Prostate gland (tissue), 2 donors: ENCODE measurements around the gene RTP5. TPM values are rescaled to one million over a fixed set of nuclear protein-coding genes. Genes with fewer than 3 reads are reported as not detected.
"Not testable (repeated sequence)": the region's sequence is repeated elsewhere in the genome, so short reads cannot be mapped to it uniquely, and the experiment has no call there.

Experiments
- DNase-seq: peaks from one replicate; pipeline ENCODE4 v3.0.0-alpha.2; 2019; ENCODE audit warnings: low spot score
- H3K27ac ChIP-seq, 2 donors: fragments of 200-600 bp; sonication (generic); 2 replicates each; pipeline ENCODE4 v1.5.1; 2017 to 2019
- H3K27me3 ChIP-seq: fragments of 200-600 bp; sonication (generic); replicated peaks from 2 replicates; pipeline ENCODE4 v1.5.1; 2019; ENCODE audit not compliant: insufficient read depth
- H3K36me3 ChIP-seq, 2 donors: fragments of 200-600 bp; sonication (generic); 1 replicate in 1 of 2; 2 replicates in 1 of 2; pipeline versions ENCODE4 v1.5.1 to v1.8.1; 2017 to 2019
- H3K4me1 ChIP-seq: fragments of 200-600 bp; sonication (generic); replicated peaks from 2 replicates; pipeline ENCODE4 v1.5.1; 2019
- H3K4me3 ChIP-seq, 2 donors: fragments of 200-600 bp; sonication (generic); 2 replicates each; pipeline ENCODE4 v1.5.1; 2017 to 2019
- H3K9me3 ChIP-seq: fragments of 200-600 bp; sonication (generic); 2 replicates; pipeline ENCODE4 v1.5.1; 2017
- POLR2A ChIP-seq: fragments of 450-650 bp; IDR thresholded peaks from one replicate; pipeline ENCODE4 v1.6.1; 2016; ENCODE audit warnings: antibody characterized with exemption, mild to moderate bottlenecking
- POLR2AphosphoS5 ChIP-seq: sonication (generic); formaldehyde crosslinking; IDR thresholded peaks from one replicate; pipeline ENCODE4 v1.6.1; 2017; ENCODE audit warnings: antibody characterized with exemption
- WGBS: methylation state at CpG from one replicate; pipeline ENCODE4 v1.1.5; 2018; 5-methylcytosine and 5-hydroxymethylcytosine counted together
- intact Hi-C: fragments of 100-400 bp; cut with DNase I; formaldehyde crosslinking; loops from one replicate; pipeline ENCODE4 v1.14.2; 2022
- total RNA-seq, 2 donors: library from RNA; depleted of rRNA; stranded (reverse); fragments of >200 nt; gene quantifications; one replicate each; pipeline ENCODE4 v1.1.0, GENCODE V29; 2016
- TF ChIP-seq, protein P1 (sequence below), 4 experiments: fragments of 200-600 bp in 2 of 4; fragments of 450-650 bp in 2 of 4; sonication (generic) in 2 of 4; IDR thresholded peaks; 1 replicate in 3 of 4; 2 replicates in 1 of 4; pipeline ENCODE4 v1.5.1; 2016 to 2019; ENCODE audit warnings: antibody characterized with exemption in 4 of 4, mild to moderate bottlenecking in 2 of 4, moderate library complexity in 2 of 4

The RTP5 gene
- total RNA-seq, result under 1 TPM; 0.14 to 0.28 TPM

DNA sequence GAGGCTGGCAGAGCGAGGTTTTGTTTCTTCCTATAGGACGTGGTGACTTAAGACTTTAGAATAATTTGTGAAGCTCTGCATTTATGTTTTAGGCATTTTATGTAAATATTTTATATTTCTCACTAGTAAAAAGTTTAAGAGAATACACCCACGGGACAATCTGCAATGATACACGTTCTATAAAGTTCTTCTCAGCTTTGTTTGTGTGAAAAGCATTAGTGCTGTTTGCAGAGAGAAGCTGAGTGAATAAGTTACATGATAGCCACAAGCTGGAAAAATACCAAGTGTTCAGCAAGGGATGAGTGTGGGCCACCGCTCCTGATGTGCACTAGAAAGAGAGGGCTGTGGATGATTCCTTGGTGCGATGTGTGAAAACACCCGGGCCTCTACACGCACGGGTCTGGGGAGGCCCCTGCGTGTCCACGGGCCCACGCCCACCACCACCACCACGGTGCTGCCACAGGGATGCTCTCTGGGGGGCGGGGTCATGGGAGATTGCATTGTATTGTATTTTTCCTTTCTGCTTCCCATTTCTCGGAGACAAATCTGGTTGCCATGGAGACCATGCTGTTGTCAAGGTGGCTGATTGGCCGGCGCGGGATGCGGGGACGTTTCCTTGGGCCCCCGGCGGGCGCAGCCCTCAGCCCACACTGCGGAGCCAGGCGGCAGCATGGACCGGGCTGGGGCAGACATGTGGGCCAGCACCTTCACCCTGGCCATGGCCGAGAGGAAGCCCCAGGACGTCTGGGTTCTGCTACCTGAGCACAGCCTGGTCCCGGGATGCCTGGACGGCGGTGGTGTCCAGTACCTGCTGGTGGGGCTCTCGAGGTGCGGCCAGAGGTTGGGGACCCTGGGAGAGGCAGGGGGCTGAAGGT lies at the start of gene RTP5:
Gene RTP5, plus strand, starts transcription at position 643 of the 875 bp plus-strand sequence. Its CDS starts 28 bp downstream, at position 671.
- no peak for TF ChIP-seq POLR2A
- TF ChIP-seq POLR2AphosphoS5, result no peak
- TF ChIP-seq, protein P1, sequence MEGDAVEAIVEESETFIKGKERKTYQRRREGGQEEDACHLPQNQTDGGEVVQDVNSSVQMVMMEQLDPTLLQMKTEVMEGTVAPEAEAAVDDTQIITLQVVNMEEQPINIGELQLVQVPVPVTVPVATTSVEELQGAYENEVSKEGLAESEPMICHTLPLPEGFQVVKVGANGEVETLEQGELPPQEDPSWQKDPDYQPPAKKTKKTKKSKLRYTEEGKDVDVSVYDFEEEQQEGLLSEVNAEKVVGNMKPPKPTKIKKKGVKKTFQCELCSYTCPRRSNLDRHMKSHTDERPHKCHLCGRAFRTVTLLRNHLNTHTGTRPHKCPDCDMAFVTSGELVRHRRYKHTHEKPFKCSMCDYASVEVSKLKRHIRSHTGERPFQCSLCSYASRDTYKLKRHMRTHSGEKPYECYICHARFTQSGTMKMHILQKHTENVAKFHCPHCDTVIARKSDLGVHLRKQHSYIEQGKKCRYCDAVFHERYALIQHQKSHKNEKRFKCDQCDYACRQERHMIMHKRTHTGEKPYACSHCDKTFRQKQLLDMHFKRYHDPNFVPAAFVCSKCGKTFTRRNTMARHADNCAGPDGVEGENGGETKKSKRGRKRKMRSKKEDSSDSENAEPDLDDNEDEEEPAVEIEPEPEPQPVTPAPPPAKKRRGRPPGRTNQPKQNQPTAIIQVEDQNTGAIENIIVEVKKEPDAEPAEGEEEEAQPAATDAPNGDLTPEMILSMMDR (IDR thresholded peaks at IDR 0.05), result no peak
- DNase-seq, result no peak
- 66% methylated on average over 27 of the region's 33 CpGs for WGBS
- Histone ChIP-seq H3K4me1 (peaks cover 5% of the 10 kb centered on the region), H3K27me3 (no peaks in the 10 kb centered on the region), H3K36me3 (no peaks in the 10 kb centered on the region), H3K4me3 (no peak within 1 kb of the TSS), H3K27ac (no peak within 1 kb of the TSS), H3K9me3 (no peaks in the 10 kb centered on the region)
- intact Hi-C loops, result no loop called here

DNA sequence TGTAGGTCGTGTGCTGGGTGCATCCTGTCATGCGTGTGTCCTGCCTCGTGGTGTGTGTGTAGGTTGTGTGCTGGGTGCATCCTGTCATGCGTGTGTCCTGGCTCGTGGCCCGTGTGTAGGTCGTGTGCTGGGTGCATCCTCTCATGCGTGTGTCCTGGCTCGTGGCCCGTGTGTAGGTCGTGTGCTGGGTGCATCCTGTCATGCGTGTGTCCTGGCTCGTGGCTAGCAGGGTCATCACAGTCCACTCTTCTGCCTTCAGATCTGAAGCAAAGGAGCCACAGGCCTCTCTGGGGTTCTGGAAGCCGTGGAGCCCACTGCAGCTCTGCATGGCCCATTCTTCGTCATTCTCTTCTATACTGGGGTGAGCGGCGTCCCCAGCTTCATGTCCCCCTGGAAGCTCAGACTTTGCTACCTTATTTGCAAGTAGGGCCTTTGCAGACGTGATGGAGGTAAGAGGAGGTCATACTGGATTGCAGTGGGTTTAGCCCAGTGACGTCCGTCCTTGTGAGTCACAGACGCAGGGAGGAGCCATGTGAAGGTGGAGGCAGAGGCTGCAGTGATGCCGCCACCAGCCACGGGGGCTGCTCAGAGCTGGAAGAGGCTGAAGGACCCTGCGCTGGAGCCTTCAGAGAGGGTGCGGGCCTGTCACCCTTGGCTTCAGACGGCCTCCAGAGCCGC lies 49.4 kb upstream of the RTP5 start:
- DNase-seq, H3K9me3 ChIP-seq, H3K27ac ChIP-seq, H3K4me3 ChIP-seq, intact Hi-C loops, H3K36me3 ChIP-seq, H3K27me3 ChIP-seq, H3K4me1 ChIP-seq: not testable (repeated sequence)
- 91% methylated on average over 24 of the region's 27 CpGs for WGBS

DNA sequence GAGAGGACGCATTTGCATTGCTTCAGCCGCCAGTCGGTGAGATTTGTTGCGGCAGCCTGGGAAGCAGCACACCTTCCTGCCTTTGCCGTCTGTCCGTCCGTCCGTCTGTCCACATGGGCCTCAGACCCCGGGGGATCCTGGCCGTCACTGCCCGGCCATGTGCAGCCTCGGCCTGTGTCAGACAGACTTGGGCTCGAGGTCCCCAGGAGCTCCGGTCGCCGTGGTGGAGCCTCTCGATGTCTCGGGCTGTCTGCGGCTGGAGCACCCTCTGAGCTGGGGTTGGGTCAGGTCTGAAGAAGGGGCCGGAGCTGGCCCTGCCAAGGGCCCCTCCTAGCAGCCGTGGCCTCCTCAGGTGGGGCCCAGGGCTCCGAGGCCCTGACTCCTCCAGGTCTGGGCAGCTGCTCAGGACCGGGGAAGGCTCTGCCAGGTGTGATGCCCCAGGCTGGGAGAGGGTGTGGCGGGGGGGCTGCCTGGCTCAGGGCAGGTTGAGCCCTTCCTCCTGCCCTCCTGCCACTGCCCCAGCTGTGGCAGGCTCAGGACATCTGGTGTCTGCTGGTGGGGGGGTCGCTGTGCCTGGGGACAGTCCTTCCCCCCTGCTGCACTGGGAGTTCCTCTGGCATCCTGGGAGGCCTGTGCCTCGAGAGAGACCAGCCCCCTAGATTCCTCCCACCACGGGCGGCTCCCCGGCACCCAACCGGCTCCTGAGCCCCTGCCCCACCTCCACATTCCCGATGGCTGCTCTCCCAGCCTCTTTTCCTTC lies 48.7 kb upstream of the RTP5 start:
- no peaks in the 10 kb centered on the region for H3K4me1 ChIP-seq
- H3K36me3 ChIP-seq, result no peaks in the 10 kb centered on the region
- no peak for TF ChIP-seq POLR2A
- no peak for TF ChIP-seq POLR2AphosphoS5
- TF ChIP-seq, protein P1 (IDR thresholded peaks at IDR 0.05), result no peak
- H3K9me3 ChIP-seq, result no peaks in the 10 kb centered on the region
- H3K4me3 ChIP-seq, result no peak overlapping the region
- no peaks in the 10 kb centered on the region for H3K27me3 ChIP-seq
- DNase-seq, result no peak
- intact Hi-C loops, result no loop called here
- no peak overlapping the region for H3K27ac ChIP-seq
- 84% methylated on average over 29 of the region's 31 CpGs for WGBS

DNA sequence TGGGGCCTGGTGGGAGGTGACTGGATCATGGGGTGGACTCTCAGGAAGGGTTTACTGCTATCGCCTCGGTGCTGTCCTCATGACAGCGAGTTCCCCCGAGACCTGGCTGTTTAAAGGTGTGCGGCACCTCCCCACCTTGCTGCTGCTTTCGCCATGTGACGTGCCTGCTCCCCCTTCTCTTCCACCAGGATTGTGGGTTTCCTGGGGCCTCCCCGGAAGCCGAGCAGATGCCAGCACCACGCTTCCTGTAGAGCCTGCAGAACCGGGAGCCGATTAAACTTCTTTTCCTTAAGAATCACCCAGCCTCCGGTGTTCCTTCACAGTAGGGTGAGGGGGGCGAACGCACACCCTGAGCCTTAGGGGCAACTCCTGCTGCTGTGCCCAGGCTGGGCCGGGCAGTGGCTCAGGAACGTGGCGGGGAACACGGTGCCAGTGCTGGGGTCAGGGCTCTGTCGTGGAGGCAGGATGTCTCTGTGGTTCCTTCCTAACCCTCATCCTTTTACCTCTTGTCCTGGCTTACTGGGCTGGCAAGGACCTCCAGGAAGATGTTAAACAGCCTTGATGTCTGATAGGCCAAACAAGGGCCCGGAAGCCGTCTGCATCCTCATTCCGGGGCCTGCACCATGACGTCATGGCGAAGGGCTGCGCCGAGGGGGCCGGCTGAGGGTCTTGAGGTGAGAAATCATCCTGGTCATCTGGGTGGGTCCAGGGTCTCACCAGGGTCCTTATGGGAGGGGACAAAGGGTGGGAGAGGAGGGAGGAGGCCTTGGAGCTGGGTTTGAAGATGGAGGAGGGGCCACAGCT lies 47.9 kb upstream of the RTP5 start:
- Histone ChIP-seq H3K4me3 (no peak overlapping the region), H3K4me1 (no peaks in the 10 kb centered on the region), H3K36me3 (no peaks in the 10 kb centered on the region), H3K27ac (no peak overlapping the region), H3K9me3 (no peaks in the 10 kb centered on the region), H3K27me3 (no peaks in the 10 kb centered on the region)
- 78% methylated on average over 28 of the region's 28 CpGs for WGBS
- no peak for TF ChIP-seq POLR2AphosphoS5
- TF ChIP-seq, protein P1 (IDR thresholded peaks at IDR 0.05), result no peak
- TF ChIP-seq POLR2A, result no peak
- intact Hi-C loops, result no loop called here
- DNase-seq, result no peak

DNA sequence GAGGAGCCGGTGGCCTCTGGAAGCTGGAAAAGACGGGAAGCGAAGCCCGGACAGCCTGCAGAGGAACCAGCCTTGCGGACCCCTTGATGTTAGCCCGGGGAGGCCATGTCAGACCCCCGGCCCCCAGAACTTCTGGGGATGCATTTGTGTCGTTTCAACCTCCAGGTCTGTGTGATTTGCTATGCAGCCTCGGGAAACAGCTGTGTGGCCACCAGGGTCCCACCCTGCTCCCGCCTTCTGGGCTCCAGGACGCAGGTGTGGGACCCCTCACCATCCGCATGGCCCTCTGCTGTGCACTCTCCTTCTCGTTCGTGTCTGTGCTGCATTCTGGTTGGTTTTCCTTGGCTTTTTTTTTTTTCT lies 47.3 kb upstream of the RTP5 start:
- H3K4me1 ChIP-seq, result no peaks in the 10 kb centered on the region
- intact Hi-C loops, result no loop called here
- no peaks in the 10 kb centered on the region for H3K27me3 ChIP-seq
- H3K27ac ChIP-seq, result no peak overlapping the region
- 87% methylated on average over 14 of the region's 14 CpGs for WGBS
- TF ChIP-seq POLR2A (no peak), POLR2AphosphoS5 (no peak)
- TF ChIP-seq, protein P1 (IDR thresholded peaks at IDR 0.05), result no peak
- no peak overlapping the region for H3K4me3 ChIP-seq
- DNase-seq, result no peak
- H3K36me3 ChIP-seq, result no peaks in the 10 kb centered on the region
- H3K9me3 ChIP-seq, result no peaks in the 10 kb centered on the region

DNA sequence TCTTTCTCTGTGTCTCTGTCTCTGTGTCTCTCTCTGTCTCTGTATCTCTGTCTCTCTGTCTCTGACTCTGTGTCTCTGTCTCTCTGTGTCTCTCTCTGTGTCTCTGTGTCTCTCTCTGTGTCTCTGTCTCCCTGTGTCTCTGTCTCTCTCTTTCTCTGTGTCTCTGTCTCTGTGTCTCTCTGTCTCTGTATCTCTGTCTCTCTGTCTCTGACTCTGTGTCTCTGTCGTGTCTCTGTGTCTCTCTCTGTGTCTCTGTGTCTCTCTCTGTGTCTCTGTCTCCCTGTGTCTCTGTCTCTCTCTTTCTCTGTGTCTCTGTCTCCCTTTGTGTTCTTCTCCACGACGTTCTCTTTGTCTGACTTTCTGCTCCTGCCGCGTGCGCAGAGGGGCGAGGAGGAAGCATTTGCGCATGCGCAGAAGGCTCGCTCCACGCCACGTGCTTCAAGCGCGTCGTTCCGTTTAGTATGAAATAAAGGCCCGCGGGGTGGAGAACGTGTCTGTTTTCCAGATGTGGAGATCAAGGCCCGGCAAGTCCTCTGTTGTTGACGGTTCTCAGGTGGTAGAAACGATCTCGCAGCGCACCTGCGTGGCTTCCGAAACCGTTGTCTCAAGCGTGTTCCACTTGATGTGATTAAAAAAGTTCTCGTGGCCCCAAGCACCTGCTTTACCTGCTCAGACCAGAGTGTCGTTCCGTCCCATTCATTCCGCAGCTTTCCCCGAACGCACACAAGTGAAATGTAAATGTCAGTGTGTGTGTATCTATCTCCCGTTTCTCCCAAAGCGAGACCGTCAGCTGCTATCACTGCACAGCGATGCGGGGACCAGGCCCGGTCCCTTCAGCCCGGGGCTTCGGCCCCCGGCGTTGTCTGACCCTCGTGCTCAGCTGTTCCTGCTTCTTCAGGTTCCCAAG lies 45.7 kb upstream of the RTP5 start:
- H3K27me3 ChIP-seq, H3K27ac ChIP-seq, H3K4me1 ChIP-seq, H3K36me3 ChIP-seq, DNase-seq, H3K4me3 ChIP-seq, H3K9me3 ChIP-seq, intact Hi-C loops: not testable (repeated sequence)
- WGBS, result 88% methylated on average over 45 of the region's 45 CpGs
